BLaER1 treated with 17β-estradiol and CSF1 and Interleukin-3, amounts not matched to agents 10 nM and 100 nM (cell line): ENCODE results near the gene SOBP.

ENCODE experiments used
- H3K27ac ChIP-seq, 11 experiments: shearing (Covaris generic); formaldehyde crosslinking; 2 replicates each; pipeline ENCODE4 v1.8.1; 2022
- H3K27me3 ChIP-seq, 11 experiments: shearing (Covaris generic); formaldehyde crosslinking; 2 replicates each; pipeline ENCODE4 v1.8.1; 2022
- H3K36me3 ChIP-seq, 11 experiments: shearing (Covaris generic); formaldehyde crosslinking; 2 replicates each; pipeline ENCODE4 v1.8.1; 2022
- H3K4me1 ChIP-seq, 10 experiments: shearing (Covaris generic); formaldehyde crosslinking; 2 replicates each; pipeline ENCODE4 v1.8.1; 2022
- H3K4me2 ChIP-seq, 11 experiments: shearing (Covaris generic); formaldehyde crosslinking; 2 replicates each; pipeline ENCODE4 v1.8.1; 2022
- H3K4me3 ChIP-seq, 10 experiments: shearing (Covaris generic); formaldehyde crosslinking; 2 replicates each; pipeline ENCODE4 v1.8.1; 2022
- H3K9ac ChIP-seq, 11 experiments: shearing (Covaris generic); formaldehyde crosslinking; 2 replicates each; pipeline ENCODE4 v1.8.1; 2022
- H3K9me3 ChIP-seq, 11 experiments: shearing (Covaris generic); formaldehyde crosslinking; replicated peaks in 1 of 11; 2 replicates each; pipeline ENCODE4 v1.8.1; 2022
- H4K20me1 ChIP-seq, 11 experiments: shearing (Covaris generic); formaldehyde crosslinking; 2 replicates each; pipeline ENCODE4 v1.8.1; 2022
- Cebpa-rat ChIP-seq, 11 experiments: shearing (Covaris generic); IDR thresholded peaks; 2 replicates each; pipeline ENCODE4 v1.8.1; 2022

The SOBP gene

GRCh38 chr6:107533415-107534059 lies 43.6 kb downstream of the SOBP start:
- H3K4me2 ChIP-seq, result no peak overlapping the region
- no peaks in the 10 kb centered on the region for H4K20me1 ChIP-seq
- H3K9ac ChIP-seq, result no peak overlapping the region
- 0 out of 20 replicates have a peak, but pooled peaks cover 0 to 4% (median 0%) of the 10 kb centered on the region in 10 experiments for H3K4me1 ChIP-seq
- TF ChIP-seq Cebpa-rat (IDR thresholded peaks at IDR 0.05), result no peak
- H3K27me3 ChIP-seq, result no peaks in the 10 kb centered on the region
- no peaks in the 10 kb centered on the region for H3K9me3 ChIP-seq
- H3K4me3 ChIP-seq, result no peak overlapping the region
- H3K27ac ChIP-seq, result no peak overlapping the region
- no peaks in the 10 kb centered on the region for H3K36me3 ChIP-seq

DNA sequence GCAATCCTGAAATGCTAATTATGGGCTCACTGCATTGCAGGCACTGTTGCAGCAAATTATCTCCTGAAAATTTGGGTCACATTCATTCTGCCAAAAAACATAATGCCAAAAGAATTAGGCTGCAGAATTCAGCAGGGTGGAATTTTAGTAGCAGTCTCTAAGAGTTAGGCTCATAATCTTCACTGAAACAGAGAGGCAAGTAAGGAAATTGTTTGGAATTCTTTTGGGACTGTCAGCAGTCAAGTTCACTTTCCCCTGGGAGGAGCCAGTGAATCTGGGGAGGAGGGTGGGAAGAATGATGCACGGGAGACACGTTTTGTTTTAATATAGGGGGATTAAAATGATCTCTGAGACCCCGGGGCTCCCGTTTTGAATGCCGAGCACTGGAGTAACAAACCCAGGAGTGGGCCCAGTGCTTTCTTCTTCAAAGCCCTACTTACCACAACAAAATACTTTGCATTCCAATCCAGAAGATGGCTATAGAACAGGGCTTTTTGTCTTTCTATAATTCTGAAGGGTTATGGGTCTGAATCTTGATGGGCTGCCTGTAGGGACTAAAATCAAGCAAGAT lies 44.7 kb downstream of the SOBP start:
- H3K27ac ChIP-seq, result no peak overlapping the region
- H3K4me3 ChIP-seq, result no peak overlapping the region
- no peaks in the 10 kb centered on the region for H4K20me1 ChIP-seq
- no peak overlapping the region for H3K9ac ChIP-seq
- H3K4me1 ChIP-seq, result 0 out of 20 replicates have a peak, but pooled peaks cover 0 to 4% (median 0%) of the 10 kb centered on the region in 10 experiments
- no peak for TF ChIP-seq Cebpa-rat (IDR thresholded peaks at IDR 0.05)
- H3K9me3 ChIP-seq, result no peaks in the 10 kb centered on the region
- no peaks in the 10 kb centered on the region for H3K36me3 ChIP-seq
- H3K27me3 ChIP-seq, result no peaks in the 10 kb centered on the region
- H3K4me2 ChIP-seq, result no peak overlapping the region

GRCh38 chr6:107535626-107536025 lies 45.7 kb downstream of the SOBP start:
- Histone ChIP-seq H3K4me3 (no peak overlapping the region), H3K9ac (no peak overlapping the region), H3K9me3 (no peaks in the 10 kb centered on the region), H3K4me2 (no peak overlapping the region), H3K27ac (no peak overlapping the region), H3K27me3 (no peaks in the 10 kb centered on the region), H3K4me1 (0 out of 20 replicates have a peak, but pooled peaks cover 0 to 4% (median 0%) of the 10 kb centered on the region in 10 experiments), H4K20me1 (no peaks in the 10 kb centered on the region), H3K36me3 (no peaks in the 10 kb centered on the region)
- TF ChIP-seq Cebpa-rat (IDR thresholded peaks at IDR 0.05), result no peak

DNA sequence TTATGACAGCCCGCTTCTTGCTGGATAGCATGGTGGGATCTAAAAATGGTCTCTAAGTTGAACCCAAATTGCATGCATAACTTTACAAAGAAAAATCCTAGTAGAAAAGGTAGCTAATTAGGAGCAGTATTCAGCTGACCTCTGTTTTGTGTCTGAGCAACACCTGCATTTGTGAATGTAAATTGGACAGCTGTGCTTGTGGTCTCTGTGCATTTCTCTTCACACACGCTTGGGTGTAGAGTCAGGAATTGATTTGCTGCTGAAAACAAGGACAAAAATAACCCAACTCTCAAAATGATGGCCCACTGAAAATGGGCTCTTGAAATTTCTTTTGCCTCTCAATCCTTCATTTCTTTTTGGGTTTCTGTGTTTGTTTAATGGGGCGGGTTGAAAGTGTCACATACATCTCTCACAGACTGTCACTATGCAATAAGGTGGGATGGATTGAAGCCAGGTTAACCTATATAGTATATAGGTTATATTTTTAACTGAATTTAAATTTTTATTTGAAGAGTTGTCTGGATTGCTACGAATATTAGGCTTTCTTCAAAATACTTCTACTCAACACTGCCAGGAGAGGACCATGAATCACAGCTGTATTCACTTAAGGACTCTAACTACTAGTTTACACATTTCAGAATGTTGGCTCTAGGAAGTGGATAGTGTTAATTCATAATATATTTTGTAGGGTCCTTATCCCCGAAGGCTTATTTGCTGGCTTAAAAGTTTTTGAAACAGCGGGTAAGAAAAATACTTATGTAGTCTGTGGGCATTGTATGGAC lies 46.5 kb downstream of the SOBP start:
- Histone ChIP-seq H3K9ac (no peak overlapping the region), H3K36me3 (no peaks in the 10 kb centered on the region), H3K4me2 (peak overlapping the region in 2 of 11 experiments; percentile 14 to 21; a peak in 1 of 22 replicates), H3K27me3 (no peaks in the 10 kb centered on the region), H3K4me1 (0 out of 20 replicates have a peak, but pooled peaks cover 0 to 4% (median 0%) of the 10 kb centered on the region in 10 experiments), H4K20me1 (no peaks in the 10 kb centered on the region), H3K9me3 (no peaks in the 10 kb centered on the region), H3K27ac (no peak overlapping the region), H3K4me3 (no peak overlapping the region)
- no peak for TF ChIP-seq Cebpa-rat (IDR thresholded peaks at IDR 0.05)

GRCh38 chr6:107537559-107537958 lies 47.6 kb downstream of the SOBP start:
- H4K20me1 ChIP-seq, result no peaks in the 10 kb centered on the region
- no peaks in the 10 kb centered on the region for H3K36me3 ChIP-seq
- no peaks in the 10 kb centered on the region for H3K27me3 ChIP-seq
- no peak overlapping the region for H3K4me2 ChIP-seq
- 0 out of 20 replicates have a peak, but pooled peaks cover 0 to 4% (median 0%) of the 10 kb centered on the region in 10 experiments for H3K4me1 ChIP-seq
- no peak overlapping the region for H3K27ac ChIP-seq
- H3K9ac ChIP-seq, result no peak overlapping the region
- no peak for TF ChIP-seq Cebpa-rat (IDR thresholded peaks at IDR 0.05)
- H3K9me3 ChIP-seq, result no peaks in the 10 kb centered on the region
- no peak overlapping the region for H3K4me3 ChIP-seq

DNA sequence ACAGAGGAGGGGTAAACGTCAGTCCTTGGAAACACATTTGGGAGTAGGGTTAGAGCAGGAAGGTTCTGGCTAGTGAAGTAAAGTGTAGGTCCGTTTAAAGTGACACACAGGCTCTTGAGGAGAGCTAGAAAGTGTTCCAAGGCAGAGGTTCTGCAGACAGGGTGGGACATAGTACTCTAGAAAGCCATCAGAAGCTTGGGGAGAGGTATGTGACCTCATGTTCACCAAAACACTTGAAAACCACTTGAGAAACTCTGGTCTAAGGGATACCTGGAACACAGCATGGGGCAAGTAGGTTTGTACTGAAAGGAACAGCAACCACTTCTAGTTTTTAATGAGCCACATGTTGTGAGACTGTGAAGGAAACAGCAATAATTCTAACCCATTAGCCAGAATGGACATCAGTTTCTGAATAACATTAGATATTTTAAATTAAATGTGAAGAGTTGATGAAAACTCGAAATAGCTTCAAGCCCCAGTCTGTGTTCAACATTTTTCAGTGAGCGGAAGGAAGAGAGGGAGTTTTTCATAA lies 49.0 kb downstream of the SOBP start:
- no peak overlapping the region for H3K9ac ChIP-seq
- no peaks in the 10 kb centered on the region for H3K9me3 ChIP-seq
- 0 out of 20 replicates have a peak, but pooled peaks cover 0 to 4% (median 0%) of the 10 kb centered on the region in 10 experiments for H3K4me1 ChIP-seq
- H3K27me3 ChIP-seq, result no peaks in the 10 kb centered on the region
- no peak overlapping the region for H3K4me3 ChIP-seq
- no peak overlapping the region for H3K27ac ChIP-seq
- no peaks in the 10 kb centered on the region for H4K20me1 ChIP-seq
- no peak overlapping the region for H3K4me2 ChIP-seq
- TF ChIP-seq Cebpa-rat (IDR thresholded peaks at IDR 0.05), result no peak
- no peaks in the 10 kb centered on the region for H3K36me3 ChIP-seq

DNA sequence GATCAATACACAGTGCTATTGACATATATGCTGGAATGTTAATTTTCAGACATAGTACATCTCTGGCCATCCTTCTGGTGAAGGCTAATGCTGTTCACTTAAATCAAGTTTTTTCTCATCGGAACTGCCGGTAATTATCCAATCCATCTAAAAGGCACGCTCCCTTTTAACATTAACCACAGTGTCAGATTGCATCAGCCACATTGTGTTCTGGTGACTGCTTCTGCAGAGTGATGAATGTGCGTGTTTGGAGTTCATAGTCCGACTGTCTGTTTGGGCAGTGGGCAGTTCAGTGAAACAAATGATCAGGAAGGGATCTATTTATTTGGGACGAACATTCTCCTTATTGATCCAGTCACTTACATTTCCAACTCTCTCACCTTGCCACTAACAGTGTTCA lies 49.5 kb downstream of the SOBP start:
- Histone ChIP-seq H3K4me3 (no peak overlapping the region), H3K27me3 (no peaks in the 10 kb centered on the region), H3K36me3 (no peaks in the 10 kb centered on the region), H3K27ac (no peak overlapping the region), H3K9ac (no peak overlapping the region), H3K4me1 (0 out of 20 replicates have a peak, but pooled peaks cover 0 to 4% (median 0%) of the 10 kb centered on the region in 10 experiments), H3K9me3 (no peaks in the 10 kb centered on the region), H4K20me1 (no peaks in the 10 kb centered on the region), H3K4me2 (no peak overlapping the region)
- no peak for TF ChIP-seq Cebpa-rat (IDR thresholded peaks at IDR 0.05)

GRCh38 chr6:107539849-107540464 lies 50.0 kb downstream of the SOBP start:
- Histone ChIP-seq H3K27me3 (no peaks in the 10 kb centered on the region), H3K4me3 (no peak overlapping the region), H4K20me1 (no peaks in the 10 kb centered on the region), H3K27ac (no peak overlapping the region), H3K36me3 (no peaks in the 10 kb centered on the region), H3K4me1 (0 out of 20 replicates have a peak, but pooled peaks cover 0 to 4% (median 0%) of the 10 kb centered on the region in 10 experiments), H3K9me3 (no peaks in the 10 kb centered on the region), H3K9ac (no peak overlapping the region), H3K4me2 (no peak overlapping the region)
- TF ChIP-seq Cebpa-rat (IDR thresholded peaks at IDR 0.05), result no peak

DNA sequence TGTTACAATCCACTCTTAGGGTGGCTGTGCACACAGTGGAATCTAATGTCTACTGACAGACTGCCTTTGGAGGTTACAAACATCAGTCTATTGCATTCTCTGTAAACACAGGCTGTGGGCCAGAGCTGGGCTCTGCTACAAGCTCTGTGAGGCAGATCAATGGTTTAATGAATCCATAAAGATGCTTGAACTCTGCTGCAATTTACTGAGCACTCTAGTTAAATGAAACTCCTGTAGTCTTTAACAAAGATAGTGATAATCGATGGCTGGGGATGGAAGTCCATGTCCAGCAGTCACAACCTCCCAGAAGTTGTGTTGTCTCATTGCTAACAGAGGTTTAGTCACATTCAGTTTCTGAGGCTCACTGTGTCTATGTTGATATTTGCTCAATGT lies 50.5 kb downstream of the SOBP start:
- Histone ChIP-seq H4K20me1 (no peaks in the 10 kb centered on the region), H3K4me1 (0 out of 20 replicates have a peak, but pooled peaks cover 0 to 4% (median 0%) of the 10 kb centered on the region in 10 experiments), H3K36me3 (no peaks in the 10 kb centered on the region), H3K27me3 (no peaks in the 10 kb centered on the region), H3K9me3 (no peaks in the 10 kb centered on the region), H3K27ac (no peak overlapping the region), H3K4me2 (no peak overlapping the region), H3K9ac (no peak overlapping the region), H3K4me3 (no peak overlapping the region)
- no peak for TF ChIP-seq Cebpa-rat (IDR thresholded peaks at IDR 0.05)
